Superior temporal gyrus (tissue), 1 donor: Measurements from ENCODE around the gene CLHC1.
A peak's percentile ranks its signal among the peaks of the same experiment; 100 is the strongest.
"Not testable (repeated sequence)": the region's sequence is repeated elsewhere in the genome, so short reads cannot be mapped to it uniquely, and the experiment has no call there.

ENCODE experiments used
- DNase-seq: peaks from one replicate; pipeline ENCODE4 v3.0.0-alpha.2; 2016; ENCODE audit errors: extremely low spot score

CLHC1 gene

DNA sequence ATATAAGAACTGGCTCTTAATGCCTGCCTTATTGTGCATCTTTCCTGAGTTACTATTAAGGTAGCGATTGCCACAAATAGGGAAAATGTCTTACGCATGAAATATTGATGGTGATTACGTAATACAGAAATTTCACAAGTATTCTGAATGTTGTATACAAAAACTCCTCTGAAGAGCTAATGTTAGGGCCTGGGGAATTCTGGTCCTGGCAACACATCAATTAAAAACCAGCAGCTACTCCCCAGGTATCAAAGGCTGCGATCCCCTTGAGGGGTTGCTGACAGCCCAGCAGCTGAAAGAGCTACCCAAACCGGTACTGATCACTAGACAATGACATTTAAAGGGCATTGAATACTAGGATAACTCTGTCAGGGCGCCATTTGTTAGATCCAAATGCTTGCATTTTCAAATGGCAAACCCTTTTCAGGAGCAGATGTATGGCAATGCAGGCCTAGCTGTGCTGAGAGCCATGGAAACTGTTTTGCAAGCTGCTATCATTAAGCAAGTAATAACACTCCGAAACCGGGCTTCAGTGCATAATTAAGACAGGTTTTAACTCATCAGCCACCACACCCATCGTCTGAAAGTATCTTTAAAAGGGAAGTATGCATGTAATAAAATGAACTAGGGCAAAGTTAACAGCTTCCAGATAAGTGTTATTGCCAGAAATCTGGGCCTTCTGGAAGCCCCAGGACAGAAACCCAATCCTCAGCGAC lies 78.4 kb downstream of the CLHC1 start:
- no peak for DNase-seq

DNA sequence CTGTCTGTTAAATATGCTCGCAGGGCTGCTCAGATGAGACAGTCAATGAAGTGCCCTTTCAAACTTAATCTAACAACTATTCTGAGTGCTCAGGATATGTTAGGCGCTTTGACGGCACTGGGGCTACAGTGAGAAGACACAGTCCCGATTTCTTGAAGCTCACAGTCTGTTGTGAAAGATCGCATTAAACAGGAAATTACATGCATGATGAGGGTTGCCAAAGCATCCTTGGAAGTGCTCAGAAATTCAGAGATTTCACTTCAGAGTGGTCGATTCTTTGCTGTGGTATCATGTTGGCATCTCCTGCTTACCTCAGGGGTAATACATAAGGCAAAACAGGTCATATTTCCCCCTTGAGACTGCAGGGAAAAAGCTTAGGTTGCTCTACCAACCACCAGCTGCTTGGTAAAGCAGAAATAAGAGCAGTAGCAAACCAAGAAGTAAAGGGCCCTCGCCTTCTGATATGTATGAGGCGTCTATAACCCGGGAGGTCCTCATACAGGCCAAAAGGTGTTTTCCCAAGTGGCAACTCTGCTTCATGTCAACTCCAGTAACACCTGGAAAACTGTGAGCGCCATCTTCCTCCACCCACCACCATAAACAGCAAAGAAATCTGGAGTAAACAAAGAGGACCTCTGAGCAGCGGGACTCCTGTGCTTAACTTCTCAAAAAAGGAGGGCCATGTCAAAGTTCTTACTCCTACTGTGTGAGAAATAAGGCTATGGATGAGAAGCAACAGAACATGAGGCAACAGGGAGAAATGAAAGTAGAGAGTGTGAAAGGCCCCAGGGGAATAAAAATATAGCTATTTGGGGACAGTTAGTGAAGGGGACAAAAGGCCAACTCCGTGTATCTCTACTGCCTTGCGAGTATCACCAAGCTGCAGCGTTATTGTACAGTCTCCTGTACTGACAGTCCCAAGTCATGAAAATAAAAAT lies 79.3 kb downstream of the CLHC1 start:
- DNase-seq: no peak

DNA sequence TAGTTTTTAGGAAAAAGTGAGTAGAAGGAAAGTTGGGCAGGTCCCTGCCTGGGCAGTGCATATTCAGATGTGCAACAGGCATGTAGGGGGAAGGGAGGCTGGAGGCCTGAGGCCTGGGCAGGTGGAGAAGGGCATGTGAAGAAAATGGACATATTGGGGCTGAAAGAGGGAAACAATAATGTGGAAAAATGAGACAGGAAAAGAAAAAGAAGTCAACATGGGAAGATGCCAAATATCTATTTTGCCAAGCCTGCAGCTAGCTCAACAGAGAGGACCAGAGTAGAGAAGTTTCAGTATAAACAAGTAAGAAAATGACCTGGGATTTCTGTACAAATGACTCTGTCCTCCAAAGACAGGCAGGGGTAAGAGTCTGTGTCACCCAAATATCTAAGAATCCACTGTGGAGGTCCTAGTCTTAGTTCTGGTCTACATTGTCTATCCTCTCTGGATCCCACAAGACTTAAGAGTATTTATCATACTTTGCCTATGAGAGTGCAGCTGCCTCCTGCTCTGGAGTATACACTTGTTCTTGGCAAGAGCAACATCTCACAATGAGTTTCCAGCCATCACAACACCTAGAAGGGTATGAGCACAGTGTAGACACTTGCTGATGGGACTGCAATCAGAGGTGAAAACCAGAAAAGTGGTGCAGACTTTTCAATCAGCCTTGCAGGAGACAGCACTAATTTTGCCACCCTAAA lies 80.2 kb downstream of the CLHC1 start:
- DNase-seq: no peak

DNA sequence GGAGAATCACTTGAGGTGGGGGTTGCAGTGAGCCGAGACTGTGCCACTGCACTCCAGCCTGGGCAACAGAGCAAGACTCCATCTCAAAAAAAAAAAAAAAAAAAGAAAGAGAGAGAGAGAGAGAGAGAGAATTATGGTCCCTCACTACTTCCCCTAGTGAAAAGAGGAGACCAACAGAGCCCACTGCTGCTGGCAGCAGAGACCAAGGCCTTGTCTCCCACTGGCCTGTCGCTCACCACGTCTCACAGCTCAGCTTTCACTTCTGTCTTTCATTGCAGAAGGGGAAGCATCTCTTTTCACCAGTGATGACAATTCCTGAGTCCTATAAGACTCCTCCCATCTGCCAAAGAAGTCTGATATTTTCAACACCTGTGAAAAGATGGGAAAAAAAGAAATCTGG lies 81.3 kb downstream of the CLHC1 start:
- no peak for DNase-seq

DNA sequence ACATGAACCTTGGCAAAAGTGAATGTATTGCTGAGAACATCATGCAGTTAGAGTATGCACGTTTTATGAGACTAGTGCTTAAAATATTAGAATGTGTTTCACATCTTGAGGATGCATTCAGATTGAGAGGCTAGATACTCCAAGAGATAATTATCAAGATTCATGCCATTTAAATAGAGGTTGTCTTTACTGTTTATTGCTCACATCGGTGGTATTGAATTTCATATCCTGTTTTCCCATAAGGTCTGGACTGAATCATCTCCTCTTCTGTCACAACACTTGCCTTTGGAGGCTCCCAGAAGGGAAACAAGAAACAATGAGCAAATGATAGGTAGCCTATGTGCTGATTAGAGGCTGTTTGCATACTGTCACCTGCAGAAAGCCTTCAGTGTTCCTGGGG lies 83.8 kb downstream of the CLHC1 start:
- no peak for DNase-seq

DNA sequence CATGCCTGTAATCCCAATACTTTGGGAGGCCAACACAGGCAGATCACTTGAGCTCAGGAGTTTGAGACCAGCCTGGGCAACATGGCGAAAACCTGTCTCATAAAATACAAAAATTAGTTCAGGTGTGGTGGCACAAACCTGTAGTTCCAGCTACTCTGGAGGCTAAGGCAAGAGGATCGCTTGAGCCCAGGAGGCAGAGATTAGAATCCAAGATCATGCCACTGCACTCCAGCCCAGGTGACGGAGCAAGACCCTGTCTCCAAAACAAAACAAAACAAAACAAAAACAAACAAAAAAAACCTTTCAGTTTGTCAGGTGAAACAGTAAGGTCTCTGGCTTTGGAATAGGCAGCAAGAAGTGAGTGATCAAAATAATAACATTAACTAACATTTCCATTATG lies 84.6 kb downstream of the CLHC1 start:
- DNase-seq: no peak

DNA sequence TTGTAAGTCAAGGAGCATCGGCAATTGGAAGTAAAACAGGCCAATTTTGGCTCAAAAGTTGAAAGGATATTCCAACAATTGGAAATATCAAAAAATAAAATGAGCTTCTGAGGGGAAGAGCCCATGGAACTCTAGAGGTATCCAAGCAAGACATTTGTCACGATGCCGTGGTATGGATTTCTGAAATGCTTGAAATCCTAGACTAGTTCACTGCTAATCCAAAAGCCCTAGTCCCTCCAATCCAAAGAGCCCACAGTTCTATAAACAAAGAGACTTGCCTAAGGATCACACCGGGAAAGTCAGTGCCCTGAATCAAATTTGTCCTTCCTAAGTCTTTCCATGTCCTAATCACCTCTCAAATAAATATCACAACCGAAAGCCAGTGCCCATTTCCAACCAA lies 85.1 kb downstream of the CLHC1 start:
- no peak for DNase-seq

DNA sequence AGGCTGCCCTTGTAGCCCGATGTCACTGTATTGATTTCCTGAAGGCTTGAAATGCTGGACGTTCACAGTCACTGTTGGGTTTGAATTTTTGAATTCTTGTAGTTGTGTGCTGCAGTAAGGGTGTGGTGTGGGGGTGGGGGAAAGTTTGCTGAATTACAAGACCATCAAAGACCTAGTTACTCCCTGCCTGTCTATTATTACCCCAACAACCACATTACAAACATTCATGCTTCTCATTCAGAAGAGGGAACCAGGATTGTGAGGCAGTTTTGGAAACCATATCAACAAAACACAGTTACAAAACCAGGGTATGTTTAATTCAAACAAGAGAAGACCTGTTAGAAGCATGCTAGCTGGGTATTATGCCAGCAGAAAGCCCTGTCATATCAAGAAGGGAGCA lies 85.8 kb downstream of the CLHC1 start:
- no peak for DNase-seq

DNA sequence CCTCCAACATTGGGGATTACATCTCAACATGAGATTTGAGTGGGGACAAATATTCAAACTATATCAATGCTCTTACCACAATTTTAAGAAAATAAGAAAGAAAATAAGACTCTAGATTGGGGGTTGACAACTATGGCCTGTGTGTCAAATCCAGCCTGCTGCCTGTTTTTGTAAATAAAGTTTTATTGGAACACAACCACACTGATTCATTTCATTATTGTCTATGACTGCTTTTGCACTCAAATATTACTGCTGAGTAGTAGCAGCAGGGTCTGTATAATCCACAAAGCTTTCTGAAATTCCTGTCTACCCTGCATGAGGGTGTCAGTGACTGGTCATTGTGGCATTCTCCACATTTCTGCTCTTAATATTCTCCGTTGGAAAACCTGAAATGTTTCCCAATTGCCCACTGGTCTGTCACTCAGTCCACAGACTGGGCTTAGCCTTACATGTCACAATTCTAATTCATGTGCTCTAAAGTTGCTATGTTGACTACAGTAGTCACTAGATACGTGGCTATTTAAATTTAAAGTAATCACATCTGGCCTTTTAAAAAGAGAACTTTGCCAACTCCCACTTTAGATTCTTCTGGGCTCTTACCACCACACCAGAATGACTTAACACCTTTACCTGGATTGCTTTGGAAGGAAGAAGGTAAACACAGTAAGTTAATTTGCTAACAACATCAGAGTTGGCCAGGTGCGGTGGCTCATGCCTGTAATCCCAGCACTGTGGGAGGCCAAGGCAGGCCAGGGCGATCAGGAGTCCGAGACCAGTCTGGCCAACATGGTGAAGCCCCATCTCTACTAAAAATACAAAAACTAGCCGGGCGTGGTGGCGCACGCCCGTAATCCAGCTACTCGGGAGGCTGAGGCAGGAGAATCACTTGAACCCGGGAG lies 86.9 kb downstream of the CLHC1 start:
- DNase-seq: no peak

DNA sequence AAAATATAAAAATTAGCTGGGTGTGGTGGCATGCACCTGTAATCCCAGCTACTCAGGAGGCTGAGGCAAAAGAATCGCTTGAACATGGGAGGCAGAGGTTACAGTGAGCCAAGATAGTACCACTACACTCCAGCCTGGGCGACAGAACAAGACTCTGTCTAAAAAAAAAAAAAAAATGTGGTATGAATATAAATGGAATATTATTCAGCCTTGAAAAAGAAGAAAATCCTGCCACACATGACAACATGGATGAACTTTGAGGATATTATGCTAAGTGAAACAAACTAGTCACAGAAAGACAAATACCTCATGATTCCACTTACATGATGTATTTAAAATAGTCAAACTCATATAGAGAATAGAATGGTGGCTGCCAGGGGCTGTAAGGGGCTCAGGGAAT lies 88.4 kb downstream of the CLHC1 start:
- DNase-seq: not testable (repeated sequence)

DNA sequence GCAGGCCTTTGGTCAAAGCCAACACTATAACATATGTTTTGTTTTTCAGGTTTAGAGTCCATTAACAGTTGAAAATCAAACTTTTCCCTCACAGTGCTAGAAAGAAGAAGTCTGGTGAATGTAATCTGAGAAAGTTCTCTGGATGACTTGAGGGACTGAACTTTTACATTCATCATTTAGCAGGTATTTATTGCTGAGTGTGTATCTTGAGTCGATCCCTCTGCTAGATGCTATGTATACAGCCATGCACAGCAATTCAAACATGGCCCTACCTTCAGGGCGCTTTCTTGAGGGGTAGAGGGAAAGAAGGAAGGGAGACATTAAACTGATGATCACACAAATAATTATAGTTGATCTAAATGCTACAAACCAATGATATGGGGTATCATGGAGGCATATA lies 89.6 kb downstream of the CLHC1 start:
- no peak for DNase-seq

DNA sequence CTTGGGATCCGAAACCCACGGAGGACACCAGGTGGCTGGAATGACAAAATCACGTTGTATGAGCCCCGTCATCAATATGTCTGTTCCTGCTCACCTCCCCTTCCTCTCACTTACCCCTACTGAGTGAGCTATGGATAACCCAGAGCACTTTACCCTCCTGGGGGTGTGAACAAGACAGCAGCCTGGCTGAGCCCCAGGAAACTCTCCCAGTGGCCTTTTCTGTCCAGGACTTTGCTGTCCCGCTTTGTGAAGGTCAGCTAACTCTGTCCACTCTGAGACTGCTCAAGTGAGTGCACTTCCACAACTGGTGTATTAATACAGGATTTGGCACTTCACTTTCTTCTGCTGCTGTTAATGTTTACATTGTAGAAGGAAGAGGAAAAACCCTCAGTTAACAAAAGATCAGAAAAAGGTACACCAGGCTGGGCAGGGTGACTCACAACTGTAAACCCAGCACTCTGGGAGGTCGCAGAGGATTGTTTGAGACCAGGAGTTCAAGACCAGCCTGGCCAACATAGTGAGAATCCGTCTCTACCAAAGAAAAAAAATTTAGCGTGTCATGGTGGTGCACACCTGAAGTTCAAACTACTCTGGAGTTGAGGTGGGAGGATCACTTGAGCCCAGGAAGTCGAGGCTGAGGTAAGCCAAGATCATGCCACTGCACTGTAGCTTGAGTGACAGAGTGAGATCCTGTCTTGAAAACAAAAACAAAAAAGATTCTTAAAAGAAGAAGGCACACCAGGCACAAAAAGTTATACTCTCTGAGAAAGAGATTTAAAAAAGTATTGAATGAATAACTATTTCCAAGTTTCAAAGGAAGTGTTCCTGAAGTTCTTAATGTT lies 90.3 kb downstream of the CLHC1 start:
- no peak for DNase-seq

DNA sequence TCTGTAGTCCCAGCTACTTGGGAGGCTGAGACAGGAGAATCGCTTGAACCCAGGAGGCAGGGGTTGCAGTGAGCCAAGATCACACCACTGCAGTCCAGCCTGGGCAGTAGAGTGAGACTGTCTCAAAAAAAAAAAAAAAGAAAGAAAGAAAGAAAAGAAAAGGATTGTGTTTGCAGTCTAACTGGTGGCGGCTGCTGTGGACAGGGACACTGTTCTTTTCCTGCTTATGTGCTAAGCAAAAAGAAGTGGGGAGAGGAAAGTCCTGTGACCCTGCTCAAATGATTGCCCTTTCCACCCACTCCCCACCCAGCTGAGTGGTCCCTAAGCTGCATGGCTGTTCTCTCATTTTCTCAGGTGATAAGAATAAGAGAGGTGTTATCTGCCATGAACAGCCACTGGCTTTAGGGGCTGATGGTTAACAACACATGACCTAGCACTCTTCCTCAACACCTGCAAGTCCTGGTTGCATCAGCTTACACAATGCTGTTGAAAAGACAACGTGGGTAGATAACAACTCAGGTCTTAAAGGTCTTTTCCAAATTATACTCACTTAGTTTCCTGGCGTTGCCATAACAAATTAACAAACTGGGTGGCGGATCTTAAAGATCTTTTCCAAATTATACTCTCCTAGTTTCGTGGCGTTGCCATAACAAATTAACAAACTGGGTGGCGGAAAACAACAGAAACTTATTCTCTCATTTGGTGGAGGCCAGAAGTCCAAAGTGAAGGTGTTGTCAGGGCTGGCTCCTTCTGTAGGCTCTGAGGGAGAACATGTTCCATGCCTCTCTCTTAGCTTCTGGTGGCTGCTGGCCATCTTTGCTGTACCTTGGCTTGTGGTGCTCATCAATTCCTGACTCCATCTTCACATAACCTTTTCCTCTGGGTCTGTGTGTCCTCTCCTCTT lies 91.5 kb downstream of the CLHC1 start:
- no peak for DNase-seq

DNA sequence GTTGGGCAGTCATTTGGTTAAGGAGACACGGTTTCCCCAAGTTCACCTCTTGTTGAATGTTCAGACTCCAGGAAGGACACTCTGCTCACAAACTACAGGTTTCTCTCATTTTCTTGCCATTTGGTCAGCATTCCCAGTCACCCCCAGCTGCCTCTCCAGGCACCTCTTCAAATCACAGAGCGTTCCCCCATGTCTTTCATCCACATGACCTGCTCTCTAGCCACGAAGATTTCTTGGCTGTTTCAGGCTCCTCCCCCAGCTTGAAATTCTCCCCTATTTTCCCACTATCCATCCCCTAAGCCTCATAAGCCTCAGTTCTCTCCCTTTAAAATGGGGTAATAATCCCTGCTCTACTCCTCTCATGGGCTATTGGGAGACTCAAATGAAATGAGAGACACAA lies 92.8 kb downstream of the CLHC1 start:
- DNase-seq: no peak

DNA sequence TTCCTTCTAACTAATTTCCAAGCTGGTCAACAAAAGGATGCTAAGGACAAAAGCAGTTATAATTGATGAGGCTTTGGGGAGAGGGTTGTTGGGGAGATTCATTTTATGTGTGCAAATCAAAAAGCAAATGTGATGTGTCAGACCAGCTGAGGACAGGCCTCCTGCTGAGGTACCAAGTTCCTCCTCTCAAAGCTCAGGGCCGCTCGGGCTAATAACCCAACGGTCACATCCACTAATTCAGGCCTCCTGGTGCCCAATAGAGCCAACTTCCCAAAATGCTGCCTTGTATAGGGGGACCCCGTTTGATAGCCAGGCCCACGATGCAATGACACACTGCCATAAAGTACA lies 93.2 kb downstream of the CLHC1 start:
- DNase-seq: no peak

DNA sequence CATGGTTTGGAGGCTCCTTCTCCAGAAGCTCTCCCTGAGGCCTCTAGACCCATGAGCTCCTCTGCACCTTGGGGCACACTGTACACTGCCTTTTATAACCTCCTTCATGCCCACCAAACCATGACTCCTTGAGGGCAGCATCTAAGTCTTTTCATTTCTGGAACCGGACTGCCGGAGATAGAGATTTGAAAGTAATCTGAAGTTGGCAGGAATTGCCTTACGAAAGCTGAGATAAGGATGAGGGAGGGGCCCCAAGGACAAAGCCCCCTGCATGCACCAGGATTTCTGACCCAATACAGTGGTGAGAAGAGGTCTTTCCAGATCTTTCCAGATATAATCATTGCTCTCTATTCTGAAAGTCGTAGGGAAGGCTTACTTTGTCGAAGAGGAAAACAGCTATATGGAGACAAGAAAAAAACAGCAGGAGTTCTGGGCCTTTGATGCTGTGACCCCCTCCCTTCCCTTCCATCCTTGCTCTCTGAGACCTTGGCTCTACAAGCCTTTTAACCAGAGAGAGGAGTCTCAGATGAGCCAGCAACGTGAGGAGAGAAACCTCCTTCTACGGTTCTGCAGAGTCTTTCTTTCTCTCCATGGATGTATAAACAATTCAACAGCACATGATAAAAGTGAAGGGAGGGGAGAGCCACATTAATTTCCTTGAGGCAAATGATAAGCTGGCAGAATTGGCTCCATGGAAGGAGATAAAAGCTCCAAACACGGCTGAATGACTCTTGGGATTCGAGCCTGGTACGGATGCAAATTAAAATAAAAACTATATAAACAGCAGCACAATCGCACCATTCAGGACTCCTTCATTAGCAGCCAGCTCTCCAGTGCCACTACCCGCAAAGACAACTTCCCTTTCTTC lies 93.8 kb downstream of the CLHC1 start:
- DNase-seq: peak; percentile 94

DNA sequence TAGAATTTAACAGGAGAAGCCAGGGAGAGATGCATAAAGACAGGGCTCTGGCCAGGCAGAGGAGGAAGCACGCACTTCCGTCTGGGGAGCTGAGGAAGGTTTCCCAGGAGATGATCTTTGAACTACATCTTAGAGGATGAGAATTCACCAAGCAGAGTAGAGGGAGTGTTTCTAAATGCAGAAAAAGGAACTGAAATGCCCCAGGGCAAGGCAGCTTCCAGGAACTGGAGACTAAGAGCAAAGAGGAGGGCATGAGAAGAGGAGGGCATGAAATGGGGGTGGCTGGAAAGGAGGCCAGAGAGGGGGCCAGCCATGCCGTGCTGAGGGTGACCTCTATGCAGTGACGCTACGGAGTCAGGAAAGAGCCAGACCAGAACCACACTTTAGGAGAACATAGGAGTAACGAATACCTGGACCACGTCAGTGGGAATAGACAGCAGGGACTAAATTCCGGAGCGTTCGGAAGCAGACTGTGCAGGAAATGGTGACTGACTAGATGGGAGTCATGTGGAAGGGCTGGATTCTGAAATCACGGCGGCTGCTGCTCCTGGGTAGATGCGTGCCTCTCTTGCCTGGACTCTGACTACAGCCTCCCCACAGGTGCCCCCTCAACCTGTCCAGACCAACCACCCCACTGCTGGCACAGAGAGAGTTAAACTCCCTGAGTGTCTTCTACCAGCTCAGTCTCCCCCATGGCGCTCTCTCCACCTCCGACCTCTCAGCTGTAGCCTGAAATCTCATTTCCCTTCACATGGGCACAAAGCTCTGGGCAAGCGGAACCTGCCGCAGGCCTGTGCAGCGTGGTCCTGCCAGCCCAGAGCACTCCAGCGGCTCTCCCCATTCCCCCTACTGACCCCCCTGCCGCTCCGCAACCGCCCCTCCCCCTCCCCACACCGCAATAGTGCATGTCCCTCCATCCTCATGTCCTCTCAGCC lies 94.8 kb downstream of the CLHC1 start:
- no peak for DNase-seq

DNA sequence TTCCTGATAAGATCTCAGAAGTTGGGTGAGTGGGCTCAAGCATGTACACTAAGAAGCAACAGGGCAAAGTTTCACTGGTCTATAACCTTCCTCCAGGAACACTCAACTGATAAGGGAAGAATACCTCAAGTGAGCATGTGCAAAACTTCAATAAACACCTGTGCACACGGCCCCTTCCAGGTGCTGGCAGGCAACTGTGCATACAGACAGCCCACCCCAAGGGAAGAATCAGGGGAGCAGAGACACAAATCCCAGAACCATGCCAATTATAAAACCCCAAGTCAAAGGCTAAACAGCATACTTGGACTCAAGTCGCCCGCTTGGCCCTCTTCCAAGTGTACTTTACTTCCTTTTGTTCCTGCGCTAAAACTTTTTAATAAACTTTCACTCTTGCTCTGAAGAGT lies 96.0 kb downstream of the CLHC1 start:
- DNase-seq: no peak
